K562 (cell line): ENCODE measurements around the gene NOM1. TPM values are rescaled to one million over a fixed set of nuclear protein-coding genes. Genes with fewer than 3 reads are reported as not detected.
A peak's percentile ranks its signal among the peaks of the same experiment; 100 is the strongest.

Experiments used
- BHLHE40 ChIP-seq: IDR thresholded peaks from 2 replicates; pipeline ENCODE4 v1.6.1; 2011; ENCODE audit warnings: low read length, improper control_type of control experiment
- CREB1 ChIP-seq, 2 experiments: sonication (generic) in 1 of 2; formaldehyde crosslinking in 1 of 2; IDR thresholded peaks; 2 replicates each; pipeline versions ENCODE4 v1.6.1 to v1.8.0; 2012 to 2022; ENCODE audit warnings: inconsistent platforms in 1 of 2, mild to moderate bottlenecking in 1 of 2, missing genetic modification reagents in 1 of 2, moderate library complexity in 1 of 2
- E2F8 ChIP-seq: fragments of 450-650 bp; IDR thresholded peaks from 2 replicates; pipeline ENCODE4 v1.7.1; 2018; ENCODE audit warnings: mild to moderate bottlenecking, low read depth; ENCODE audit not compliant: partially characterized antibody
- EZH2 ChIP-seq: IDR thresholded peaks from 2 replicates; pipeline ENCODE4 v1.6.1; 2012; ENCODE audit warnings: low read depth, mild to moderate bottlenecking, inconsistent platforms, low read length, borderline replicate concordance
- HDAC1 ChIP-seq, 2 experiments: fragments of 450-650 bp; IDR thresholded peaks; 2 replicates each; pipeline ENCODE4 v1.6.1; 2016 to 2017; ENCODE audit warnings: inconsistent platforms in 1 of 2, mild to moderate bottlenecking in 1 of 2, moderate library complexity in 1 of 2
- JUN ChIP-seq, 2 experiments: sonication (generic) in 1 of 2; formaldehyde crosslinking in 1 of 2; IDR thresholded peaks; 2 replicates each; pipeline versions ENCODE4 v1.6.1 to v1.8.0; 2012 to 2022; ENCODE audit warnings: borderline replicate concordance in 2 of 2, mild to moderate bottlenecking in 2 of 2, improper control_type of control experiment in 1 of 2, low read depth in 1 of 2, low read length in 1 of 2, missing genetic modification reagents in 1 of 2
- MAFG ChIP-seq: fragments of 450-650 bp; conservative IDR thresholded peaks from 2 replicates; pipeline ENCODE4 v1.6.1; 2016; ENCODE audit warnings: missing genetic modification characterization, missing compliant biosample characterization
- MAZ ChIP-seq, 2 experiments: fragments of 450-650 bp in 1 of 2; sonication (generic) in 1 of 2; formaldehyde crosslinking; IDR thresholded peaks in 1 of 2; conservative IDR thresholded peaks in 1 of 2; 2 replicates each; pipeline versions ENCODE4 v1.4.0 to v1.5.0; 2020; ENCODE audit warnings: mild to moderate bottlenecking in 1 of 2, missing genetic modification reagents in 1 of 2
- NCOA1 ChIP-seq: fragments of 450-650 bp; IDR thresholded peaks from 2 replicates; pipeline ENCODE4 v1.6.1; 2016; ENCODE audit warnings: low read depth
- PURB ChIP-seq: sonication (generic); formaldehyde crosslinking; IDR thresholded peaks from 2 replicates; pipeline ENCODE4 v1.9.0; 2021; ENCODE audit warnings: low read depth, mild to moderate bottlenecking, missing genetic modification reagents
- RBM39 ChIP-seq: fragments of 200-400 bp; formaldehyde crosslinking; optimal IDR thresholded peaks from 2 replicates; pipeline ENCODE3; 2018; ENCODE audit warnings: low read depth, low read length
- SMAD3 ChIP-seq: fragments of 450-650 bp; formaldehyde crosslinking; conservative IDR thresholded peaks from 2 replicates; pipeline ENCODE4 v1.4.0; 2020; ENCODE audit warnings: mild to moderate bottlenecking
- TCF3 ChIP-seq: sonication (generic); formaldehyde crosslinking; IDR thresholded peaks from 2 replicates; pipeline ENCODE4 v1.4.0; 2020; ENCODE audit warnings: mild to moderate bottlenecking, missing genetic modification reagents
- ZFP30 ChIP-seq: fragments of 250-450 bp; sonication (Bioruptor Pico); IDR thresholded peaks from 2 replicates; pipeline ENCODE4 v1.8.0; 2022; ENCODE audit warnings: moderate library complexity, mild to moderate bottlenecking, inconsistent platforms, borderline replicate concordance
- ZKSCAN1 ChIP-seq: fragments of 150-350 bp; IDR thresholded peaks from 2 replicates; pipeline ENCODE4 v1.6.1; 2016; ENCODE audit warnings: low read depth, low read length
- ZNF121 ChIP-seq: sonication (generic); formaldehyde crosslinking; conservative IDR thresholded peaks from 2 replicates; pipeline ENCODE4 v1.8.0; 2022; ENCODE audit warnings: missing genetic modification reagents
- ZNF583 ChIP-seq: fragments of 250-450 bp; sonication (Bioruptor Pico); IDR thresholded peaks from 2 replicates; pipeline ENCODE4 v1.4.0; 2020
- polyA plus RNA-seq, 8 experiments: library from polyadenylated mRNA; depleted of rRNA in 4 of 8; stranded (reverse) in 5 of 8; unstranded in 3 of 8; fragments of >200 nt; fragmentation: Nextera tagmentation in 2 of 8; fragmentation: Illumina TruSeq in 1 of 8; extraction: Ambion mirVana in 2 of 8; extraction: Trizol in 1 of 8; gene quantifications; 2 replicates each; pipeline versions ENCODE4 v1.2.1 to v1.2.3, GENCODE V29; 2011 to 2014; ENCODE audit warnings: inconsistent platforms in 1 of 8, missing spikeins in 1 of 8
- total RNA-seq, 7 experiments: library from RNA; depleted of rRNA in 6 of 7; stranded (reverse); fragments of >200 nt in 6 of 7; fragmentation: Illumina TruSeq in 2 of 7; extraction: Trizol in 2 of 7; gene quantifications; 2 replicates each; pipeline versions ENCODE4 v1.2.1 to v1.2.3, GENCODE V29; 2011 to 2021; ENCODE audit warnings: low replicate concordance in 1 of 7
- TF ChIP-seq, protein P1 (sequence below), 2 experiments: IDR thresholded peaks in 1 of 2; conservative IDR thresholded peaks in 1 of 2; 2 replicates each; pipeline ENCODE4 v1.6.1; 2016; ENCODE audit warnings: low read depth in 2 of 2, mild to moderate bottlenecking in 1 of 2, missing compliant biosample characterization in 1 of 2, missing genetic modification characterization in 1 of 2, moderate library complexity in 1 of 2

NOM1 gene
- total and polyA plus RNA-seq, 9 of the 15 experiments (the other 6 are each of a cell fraction or from before 2014, with no cell fraction given), result 6.8 to 47.3 (median 37.4) TPM

DNA sequence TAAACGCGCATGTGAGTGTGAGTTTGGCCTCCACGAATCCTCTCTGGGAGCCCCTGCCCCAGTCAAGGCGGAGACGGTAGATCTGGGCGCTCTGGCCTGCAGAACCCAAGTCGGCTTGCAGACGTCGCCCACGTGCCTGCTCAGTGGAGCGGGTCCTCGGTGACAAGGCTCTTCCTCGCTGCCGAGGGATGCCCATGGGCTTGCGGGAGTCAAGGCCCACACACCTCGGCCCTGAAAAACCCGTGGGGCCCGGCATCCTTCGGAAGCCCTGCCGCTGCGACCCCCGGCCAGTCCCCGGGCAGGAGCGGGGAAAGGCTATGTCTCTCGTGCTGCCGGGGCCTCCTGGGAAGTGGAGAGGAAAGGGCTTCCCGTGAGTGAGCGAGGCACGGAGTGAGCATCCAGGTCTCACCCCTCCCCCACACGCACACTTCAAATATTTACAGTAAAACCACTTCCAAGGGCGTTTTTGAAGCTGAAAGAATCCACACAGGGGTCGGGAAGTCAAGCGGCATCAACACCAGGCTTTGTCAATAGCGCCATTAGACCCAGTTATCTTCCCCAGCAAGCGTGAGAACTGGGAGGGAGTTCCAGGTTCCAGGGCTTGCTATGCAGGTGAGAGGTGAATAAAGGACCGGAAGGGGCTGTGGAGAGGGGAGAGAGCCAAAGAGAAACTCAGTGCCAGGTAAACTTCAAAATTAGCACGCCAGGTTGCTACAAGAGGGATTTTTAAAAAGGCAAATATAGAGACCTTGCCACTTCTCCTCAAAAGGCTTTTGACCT, 62.0 kb downstream of the NOM1 start (continued):
- no peak for TF ChIP-seq CREB1 (IDR thresholded peaks at IDR 0.05)
- TF ChIP-seq CREB1 (CRISPR knock-in tag; IDR thresholded peaks at IDR 0.05), result 0 out of 2 replicates have a peak, but pooled peaks have one; percentile 4
- TF ChIP-seq HDAC1 (IDR thresholded peaks at IDR 0.05), result no peak
- no peak for TF ChIP-seq TCF3 (CRISPR knock-in tag)
- TF ChIP-seq JUN (IDR thresholded peaks at IDR 0.05; ENCODE audit: borderline replicate concordance, low read depth, low read length), result no peak
- 0 out of 2 replicates have a peak, but pooled peaks have one; percentile 55 for TF ChIP-seq JUN (CRISPR knock-in tag; IDR thresholded peaks at IDR 0.05; ENCODE audit: borderline replicate concordance)
- TF ChIP-seq MAFG (tag), result no peak
- no peak for TF ChIP-seq PURB (CRISPR knock-in tag)
- TF ChIP-seq NCOA1, result no peak
- TF ChIP-seq BHLHE40, result no peak
- no peak for TF ChIP-seq MAZ (CRISPR knock-in tag; conservative IDR thresholded peaks at IDR 0.05 in 1 of 2, IDR thresholded peaks at IDR 0.05 in 1 of 2)
- 0 out of 2 replicates have a peak, but pooled peaks have one; percentile 9 for TF ChIP-seq ZNF121 (CRISPR knock-in tag)
- no peak for TF ChIP-seq ZKSCAN1
- no peak for TF ChIP-seq ZNF583 (CRISPR knock-in tag)
- no peak for TF ChIP-seq ZFP30
- TF ChIP-seq EZH2, result 0 out of 2 replicates have a peak, but pooled peaks have one; percentile 7
- no peak for TF ChIP-seq E2F8
- no peak for TF ChIP-seq SMAD3 (CRISPR knock-in tag)
- TF ChIP-seq, protein P1, sequence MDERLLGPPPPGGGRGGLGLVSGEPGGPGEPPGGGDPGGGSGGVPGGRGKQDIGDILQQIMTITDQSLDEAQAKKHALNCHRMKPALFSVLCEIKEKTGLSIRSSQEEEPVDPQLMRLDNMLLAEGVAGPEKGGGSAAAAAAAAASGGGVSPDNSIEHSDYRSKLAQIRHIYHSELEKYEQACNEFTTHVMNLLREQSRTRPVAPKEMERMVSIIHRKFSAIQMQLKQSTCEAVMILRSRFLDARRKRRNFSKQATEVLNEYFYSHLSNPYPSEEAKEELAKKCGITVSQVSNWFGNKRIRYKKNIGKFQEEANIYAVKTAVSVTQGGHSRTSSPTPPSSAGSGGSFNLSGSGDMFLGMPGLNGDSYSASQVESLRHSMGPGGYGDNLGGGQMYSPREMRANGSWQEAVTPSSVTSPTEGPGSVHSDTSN (CRISPR knock-in tag; IDR thresholded peaks at IDR 0.05; ENCODE audit: low read depth), result no peak
- TF ChIP-seq, protein P1 (tag; conservative IDR thresholded peaks at IDR 0.05; ENCODE audit: low read depth), result no peak
- no peak for TF ChIP-seq RBM39
